ENCODE measurements around the gene SEC31B. TPM values are rescaled to one million over a fixed set of nuclear protein-coding genes. Genes with fewer than 3 reads are reported as not detected.

Gene SEC31B
- total and polyA plus RNA-seq, 3 donors from 2014 or later: 23.1 to 42.0 (median 32.8) TPM

GRCh38 chr10:100502926-100503494 is 16.7 kb downstream of the SEC31B start:
- Histone ChIP-seq H3K9me3 (no peaks in the 10 kb centered on the region), H3K36me3 (ENCODE audit: low read depth, missing control alignments) (no peaks in the 10 kb centered on the region), H3K27me3 (no peaks in the 10 kb centered on the region), H3K4me1 (no peaks in the 10 kb centered on the region), H3K27ac (no peak overlapping the region), H3K4me3 (no peak overlapping the region)
- intact Hi-C loops (cut with DNase I; ENCODE audit: low total_unique reads): no loop called here
- DNase-seq: no peak
- 89% methylated on average over 1 of the region's 1 CpG for WGBS, 2 donors
- no peak for TF ChIP-seq CTCF (IDR thresholded peaks at IDR 0.05)
- no peak for TF ChIP-seq POLR2A (IDR thresholded peaks at IDR 0.05)

GRCh38 chr10:100501423-100501822 is 18.2 kb downstream of the SEC31B start:
- H3K36me3 ChIP-seq (ENCODE audit: low read depth, missing control alignments): no peaks in the 10 kb centered on the region
- intact Hi-C loops (cut with DNase I; ENCODE audit: low total_unique reads): no loop called here
- TF ChIP-seq CTCF (IDR thresholded peaks at IDR 0.05): no peak
- no peak for TF ChIP-seq POLR2A (IDR thresholded peaks at IDR 0.05)
- no peaks in the 10 kb centered on the region for H3K4me1 ChIP-seq
- H3K27ac ChIP-seq: no peak overlapping the region
- H3K4me3 ChIP-seq: no peak overlapping the region
- H3K27me3 ChIP-seq: no peaks in the 10 kb centered on the region
- DNase-seq: no peak
- H3K9me3 ChIP-seq: no peaks in the 10 kb centered on the region

- DNase-seq: no peak
- H3K4me1 ChIP-seq: no peaks in the 10 kb centered on the region
- intact Hi-C loops (cut with DNase I; ENCODE audit: low total_unique reads): no loop called here
- WGBS, 2 donors: 96 to 98% methylated on average over 4 of the region's 4 CpGs
- no peaks in the 10 kb centered on the region for H3K36me3 ChIP-seq (ENCODE audit: low read depth, missing control alignments)
- H3K9me3 ChIP-seq: no peaks in the 10 kb centered on the region
- no peak overlapping the region for H3K4me3 ChIP-seq
- TF ChIP-seq CTCF (IDR thresholded peaks at IDR 0.05) (no peak), POLR2A (IDR thresholded peaks at IDR 0.05) (no peak)
- no peak overlapping the region for H3K27ac ChIP-seq
- no peaks in the 10 kb centered on the region for H3K27me3 ChIP-seq
Observed at GRCh38 chr10:100498059-100498458, 21.6 kb downstream of the SEC31B start.

- no peak overlapping the region for H3K27ac ChIP-seq
- no peak for TF ChIP-seq CTCF (IDR thresholded peaks at IDR 0.05)
- TF ChIP-seq POLR2A (IDR thresholded peaks at IDR 0.05): no peak
- no peak for DNase-seq
- H3K27me3 ChIP-seq: no peaks in the 10 kb centered on the region
- intact Hi-C loops (cut with DNase I; ENCODE audit: low total_unique reads): no loop called here
- WGBS, 2 donors: 86 to 95% methylated on average over 2 of the region's 2 CpGs
- H3K4me3 ChIP-seq: no peak overlapping the region
- H3K9me3 ChIP-seq: no peaks in the 10 kb centered on the region
- H3K36me3 ChIP-seq (ENCODE audit: low read depth, missing control alignments): no peaks in the 10 kb centered on the region
- H3K4me1 ChIP-seq: no peaks in the 10 kb centered on the region
Observed at GRCh38 chr10:100496567-100496966, 23.1 kb downstream of the SEC31B start.

- no peaks in the 10 kb centered on the region for H3K27me3 ChIP-seq
- intact Hi-C loops (cut with DNase I; ENCODE audit: low total_unique reads): no loop called here
- H3K27ac ChIP-seq: no peak overlapping the region
- TF ChIP-seq CTCF (IDR thresholded peaks at IDR 0.05): no peak
- TF ChIP-seq POLR2A (IDR thresholded peaks at IDR 0.05): no peak
- no peak overlapping the region for H3K4me3 ChIP-seq
- H3K36me3 ChIP-seq (ENCODE audit: low read depth, missing control alignments): no peaks in the 10 kb centered on the region
- DNase-seq: no peak
- H3K4me1 ChIP-seq: no peaks in the 10 kb centered on the region
- 88 to 97% methylated on average over 2 of the region's 2 CpGs for WGBS, 2 donors
- no peaks in the 10 kb centered on the region for H3K9me3 ChIP-seq
Observed at GRCh38 chr10:100490531-100490930, 29.1 kb downstream of the SEC31B start.

Data from testis (tissue), 3 donors.